ENCODE data around the gene CCDC57. TPM values are rescaled to one million over a fixed set of nuclear protein-coding genes. Genes with fewer than 3 reads are reported as not detected.
"Not testable (repeated sequence)": the region's sequence is repeated elsewhere in the genome, so short reads cannot be mapped to it uniquely, and the experiment has no call there.

CCDC57 gene
- total and polyA plus RNA-seq, 12 donors: 7.0 to 34.5 (median 10.7) TPM

DNA sequence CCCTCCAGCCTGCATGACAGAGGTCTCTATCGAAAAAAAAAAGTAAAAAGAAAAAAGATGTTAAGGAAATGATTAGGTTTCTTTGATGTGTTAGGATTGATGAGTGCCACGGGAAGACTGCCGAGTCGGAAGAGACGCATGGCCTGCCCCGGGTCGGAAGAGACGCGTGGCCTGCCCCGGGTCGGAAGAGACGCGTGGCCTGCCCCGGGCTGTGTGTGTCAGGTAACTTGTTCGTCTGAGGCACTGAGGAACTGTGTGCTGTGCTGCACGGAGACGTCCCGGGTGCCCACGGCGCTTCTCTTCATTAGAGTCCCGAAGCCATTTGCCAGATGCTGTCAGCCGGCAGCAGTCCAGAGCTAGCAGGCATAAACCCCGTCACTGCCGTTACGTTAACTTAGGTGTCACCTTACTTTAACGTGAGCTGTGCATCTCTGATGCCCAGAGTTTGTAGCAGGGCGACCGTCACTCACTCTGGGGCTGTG is 74.1 kb downstream of the CCDC57 start:
- Histone ChIP-seq H3K4me1 (no peaks in the 10 kb centered on the region), H3K27ac (no peak overlapping the region), H3K4me3 (no peak overlapping the region), H3K36me3 (peaks cover 0 to 5% (median 0%) of the 10 kb centered on the region in 9 donors), H3K9me3 (no peaks in the 10 kb centered on the region), H3K27me3 (no peaks in the 10 kb centered on the region)
- 93% methylated on average over 28 of the region's 28 CpGs for WGBS, 2 donors
- DNase-seq (no peak), ATAC-seq (no peak)
- TF ChIP-seq, protein P1, sequence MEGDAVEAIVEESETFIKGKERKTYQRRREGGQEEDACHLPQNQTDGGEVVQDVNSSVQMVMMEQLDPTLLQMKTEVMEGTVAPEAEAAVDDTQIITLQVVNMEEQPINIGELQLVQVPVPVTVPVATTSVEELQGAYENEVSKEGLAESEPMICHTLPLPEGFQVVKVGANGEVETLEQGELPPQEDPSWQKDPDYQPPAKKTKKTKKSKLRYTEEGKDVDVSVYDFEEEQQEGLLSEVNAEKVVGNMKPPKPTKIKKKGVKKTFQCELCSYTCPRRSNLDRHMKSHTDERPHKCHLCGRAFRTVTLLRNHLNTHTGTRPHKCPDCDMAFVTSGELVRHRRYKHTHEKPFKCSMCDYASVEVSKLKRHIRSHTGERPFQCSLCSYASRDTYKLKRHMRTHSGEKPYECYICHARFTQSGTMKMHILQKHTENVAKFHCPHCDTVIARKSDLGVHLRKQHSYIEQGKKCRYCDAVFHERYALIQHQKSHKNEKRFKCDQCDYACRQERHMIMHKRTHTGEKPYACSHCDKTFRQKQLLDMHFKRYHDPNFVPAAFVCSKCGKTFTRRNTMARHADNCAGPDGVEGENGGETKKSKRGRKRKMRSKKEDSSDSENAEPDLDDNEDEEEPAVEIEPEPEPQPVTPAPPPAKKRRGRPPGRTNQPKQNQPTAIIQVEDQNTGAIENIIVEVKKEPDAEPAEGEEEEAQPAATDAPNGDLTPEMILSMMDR (IDR thresholded peaks at IDR 0.05): no peak
- intact Hi-C loops (cut with DNase I): no loop called here

DNA sequence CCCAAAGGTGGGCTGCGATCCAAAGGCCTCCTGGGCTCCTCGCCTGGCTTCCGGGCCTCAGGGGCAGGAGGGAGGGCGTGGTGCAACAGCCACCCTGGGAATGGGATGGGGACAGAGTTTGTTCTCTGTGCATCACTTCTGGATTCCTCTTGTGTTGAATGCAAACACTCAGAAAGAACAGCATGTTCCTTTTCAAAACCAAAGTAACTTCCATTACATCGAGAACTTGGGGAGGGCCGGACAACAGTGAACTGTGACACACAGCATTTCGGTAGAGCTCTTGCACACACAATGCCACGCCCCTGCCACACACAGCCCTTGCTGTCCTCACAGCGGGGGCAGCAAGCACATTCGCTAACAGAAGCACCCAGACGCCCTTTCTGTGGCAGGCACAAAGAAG is 78.5 kb downstream of the CCDC57 start:
- WGBS, 2 donors: 93 to 94% methylated on average over 11 of the region's 11 CpGs
- TF ChIP-seq, protein P1 (IDR thresholded peaks at IDR 0.05): no peak
- Histone ChIP-seq H3K27ac (no peak overlapping the region), H3K4me1 (no peaks in the 10 kb centered on the region), H3K4me3 (no peak overlapping the region), H3K27me3 (no peaks in the 10 kb centered on the region), H3K9me3 (no peaks in the 10 kb centered on the region), H3K36me3 (peaks cover 0 to 5% (median 0%) of the 10 kb centered on the region in 9 donors)
- intact Hi-C loops (cut with DNase I): no loop called here
- no peak for DNase-seq
- ATAC-seq: peak in 1 of 8 donors; percentile 58

DNA sequence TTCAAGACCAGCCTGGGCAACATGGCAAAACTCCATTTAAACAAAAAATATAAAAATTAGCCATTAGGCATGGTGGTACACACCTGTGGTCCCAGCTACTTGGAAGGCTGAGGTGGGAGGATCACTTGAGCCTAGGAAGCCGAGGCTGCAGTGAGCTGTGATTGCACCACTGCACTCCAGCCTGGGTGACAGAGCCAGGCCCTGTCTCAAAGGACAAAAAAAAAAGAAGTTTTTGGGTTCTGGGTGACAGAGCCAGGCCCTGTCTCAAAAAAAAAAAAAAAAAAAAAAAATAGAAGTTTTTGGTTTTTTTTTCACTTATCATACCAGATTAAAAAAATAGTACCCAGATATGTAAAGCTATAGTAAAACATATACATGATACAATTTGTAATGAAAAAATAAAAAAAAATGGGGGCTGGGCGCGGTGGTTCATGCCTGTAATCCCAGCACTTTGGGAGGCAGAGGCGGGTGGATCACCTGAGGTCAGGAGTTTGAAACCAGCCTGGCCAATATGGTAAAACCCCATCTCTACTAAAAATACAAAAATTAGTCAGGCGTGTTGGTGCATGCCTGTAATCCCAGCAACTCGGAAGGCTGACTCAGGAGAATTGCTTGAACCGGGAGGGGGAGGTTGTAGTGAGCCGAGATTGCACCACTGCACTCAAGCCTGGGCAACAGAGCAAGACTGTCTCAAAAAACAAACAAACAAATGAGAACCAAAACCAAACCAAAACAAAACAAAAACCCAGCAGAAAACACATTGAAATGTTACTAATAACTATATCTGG is 79.3 kb downstream of the CCDC57 start:
- H3K27ac ChIP-seq; H3K9me3 ChIP-seq; H3K4me1 ChIP-seq; ATAC-seq; H3K4me3 ChIP-seq; H3K36me3 ChIP-seq; DNase-seq; intact Hi-C loops (cut with DNase I); H3K27me3 ChIP-seq: not testable (repeated sequence)
- 86 to 92% methylated on average over 8 of the region's 8 CpGs for WGBS, 2 donors

- Histone ChIP-seq H3K9me3 (no peaks in the 10 kb centered on the region), H3K4me1 (no peaks in the 10 kb centered on the region), H3K36me3 (peaks cover 0 to 20% (median 0%) of the 10 kb centered on the region in 9 donors), H3K27me3 (no peaks in the 10 kb centered on the region), H3K4me3 (no peak overlapping the region), H3K27ac (no peak overlapping the region)
- intact Hi-C loops (cut with DNase I): no loop called here
- WGBS, 2 donors: 94 to 95% methylated on average over 4 of the region's 4 CpGs
- DNase-seq (no peak), ATAC-seq (no peak)
- TF ChIP-seq, protein P1 (IDR thresholded peaks at IDR 0.05): no peak
These were observed 83.5 kb downstream of the CCDC57 start for GRCh38 chr17:82129095-82129494.

GRCh38 chr17:82128287-82128686 is 84.4 kb downstream of the CCDC57 start:
- DNase-seq (no peak), ATAC-seq (no peak)
- H3K27me3 ChIP-seq: no peaks in the 10 kb centered on the region
- WGBS, 2 donors: 87 to 90% methylated on average over 15 of the region's 15 CpGs
- no peaks in the 10 kb centered on the region for H3K9me3 ChIP-seq
- no peaks in the 10 kb centered on the region for H3K4me1 ChIP-seq
- peak overlapping the region in 1 of 10 donors; percentile 69 for H3K27ac ChIP-seq
- no peak overlapping the region for H3K4me3 ChIP-seq
- intact Hi-C loops (cut with DNase I): no loop called here
- TF ChIP-seq, protein P1 (IDR thresholded peaks at IDR 0.05): no peak
- H3K36me3 ChIP-seq: peaks cover 0 to 20% (median 0%) of the 10 kb centered on the region in 9 donors

Data from heart right ventricle (tissue), 16 donors.